Regular cardiac myocyte (primary cell): ENCODE measurements around the gene MYH13. TPM values are rescaled to one million over a fixed set of nuclear protein-coding genes. Genes with fewer than 3 reads are reported as not detected.

Experiments
- total RNA-seq: library from RNA; depleted of rRNA; stranded (reverse); fragments of >200 nt; gene quantifications from 2 replicates; pipeline ENCODE4 v1.2.3, GENCODE V29; 2014

MYH13 gene
- not detected in 2 replicates for total RNA-seq

DNA sequence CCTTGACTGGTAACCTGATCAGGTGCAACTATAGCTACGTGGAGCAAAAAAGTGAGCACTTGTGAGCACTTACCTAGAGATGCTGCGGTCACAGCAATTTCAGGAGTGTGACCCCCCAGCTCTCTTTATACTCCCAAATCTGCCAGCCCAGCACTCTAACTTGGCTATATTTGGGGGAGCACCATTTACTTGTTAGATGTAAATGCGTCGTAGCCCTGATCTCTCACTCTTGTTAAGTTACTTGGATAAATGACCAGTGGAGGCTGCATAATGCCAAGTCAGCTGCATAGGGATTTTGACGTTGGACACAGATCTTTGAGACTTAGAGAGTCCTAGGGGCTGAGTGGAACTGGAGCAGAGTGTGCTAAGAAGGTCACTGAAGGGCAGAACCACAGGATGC lies at the start of gene MYH13:
MYH13 (minus strand) TSS at position 101 of the 400 bp plus-strand sequence. CDS start 8,476 bp downstream, outside the sequence.

DNA sequence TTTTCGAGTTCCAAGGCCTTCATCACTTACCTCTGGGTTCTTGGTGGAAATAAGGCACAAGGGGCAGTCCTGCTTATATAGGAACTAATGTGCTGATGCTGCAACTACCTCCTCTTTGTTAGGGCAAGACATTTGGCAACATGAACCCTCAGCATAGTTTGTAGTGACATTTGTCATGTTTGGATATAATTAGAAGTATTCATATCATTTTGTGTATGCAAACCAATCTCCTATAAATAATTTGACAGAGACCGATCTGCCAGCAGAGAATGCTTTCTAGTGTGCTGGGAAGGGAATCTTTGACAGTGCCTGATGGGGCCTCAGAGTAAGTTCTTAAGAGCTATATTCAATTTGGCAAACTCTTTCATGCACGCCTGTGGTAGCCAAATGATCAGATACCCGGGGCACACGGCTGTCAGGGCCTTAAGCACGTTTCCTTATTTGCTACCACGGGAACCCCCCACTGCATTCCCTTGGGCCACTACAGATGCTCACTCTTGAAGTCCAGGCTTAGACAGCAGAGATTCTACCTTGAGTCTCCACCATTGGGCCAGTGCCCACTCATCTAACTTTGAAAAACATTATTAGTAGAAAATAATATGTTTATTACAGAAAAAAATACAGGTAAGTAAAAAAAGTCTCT lies 49.2 kb upstream of the MYH13 start, which contains the start of gene MYH8:
MYH8 (minus strand) TSS at position 51 of the 643 bp plus-strand sequence. CDS start 1,723 bp downstream, outside the sequence.

Other genes with a start within 250 kb of the MYH13 start
- gene GAS7, start 174.4 kb downstream of the MYH13 start, total RNA-seq: 0.38 and 0.85 TPM in 2 replicates
- gene MYH8, start 48.9 kb upstream of the MYH13 start, total RNA-seq: not detected in 2 replicates
- gene MYH4, start 96.6 kb upstream of the MYH13 start, total RNA-seq: not detected in 2 replicates
- not detected in 2 replicates for gene MYH1, start 145.5 kb upstream of the MYH13 start, total RNA-seq
- not detected in 2 replicates for gene MYH2, start 176.7 kb upstream of the MYH13 start, total RNA-seq